ENCODE data around the gene NT5C3B.
"Not testable (repeated sequence)": the region's sequence is repeated elsewhere in the genome, so short reads cannot be mapped to it uniquely, and the experiment has no call there.

The NT5C3B gene

DNA sequence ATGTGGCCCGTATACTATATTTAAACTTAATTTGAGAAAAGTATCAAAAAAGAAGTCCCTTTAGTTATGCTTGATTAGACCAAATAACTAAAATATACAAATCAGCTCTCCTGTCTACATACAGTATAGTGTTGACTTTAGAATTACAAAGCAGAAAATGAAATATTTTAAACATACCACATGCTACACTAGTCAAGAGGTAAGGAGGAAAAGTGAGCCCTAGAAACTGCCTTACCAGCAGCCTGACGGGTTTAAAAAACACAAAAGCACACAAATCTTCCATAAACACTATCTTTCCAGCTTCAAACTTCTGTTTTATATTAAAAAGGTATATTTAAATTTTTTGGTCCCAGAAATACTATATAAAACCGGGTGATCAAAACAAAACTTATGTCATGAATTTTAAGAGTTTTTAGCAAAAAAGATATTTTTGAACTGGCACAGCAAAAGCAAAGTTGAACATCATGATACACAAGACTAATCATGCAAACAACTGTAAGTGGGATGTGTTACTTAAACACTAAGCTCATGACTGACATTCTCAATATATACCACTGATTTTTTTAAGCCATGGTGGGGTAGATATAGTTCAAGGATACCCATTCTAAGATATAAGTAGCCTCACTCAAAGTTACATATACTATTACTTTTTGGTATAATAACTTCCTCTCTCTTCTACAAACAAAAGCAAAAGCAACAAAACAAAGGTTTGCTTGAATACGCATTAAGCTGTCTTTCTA, 13.4 kb upstream of the NT5C3B start:
- Histone ChIP-seq H3K27me3 (ENCODE audit: insufficient read depth, low read length, poor library complexity) (no peaks in the 10 kb centered on the region), H3K9me3 (ENCODE audit: insufficient read depth, low read length, severe bottlenecking) (no peaks in the 10 kb centered on the region), H3K4me1 (ENCODE audit: insufficient read depth, low read length) (no peaks in the 10 kb centered on the region), H3K36me3 (ENCODE audit: insufficient read depth, low read length) (peaks cover 38% of the 10 kb centered on the region), H3K4me2 (ENCODE audit: insufficient read depth, low read length) (no peak overlapping the region), H3K9ac (ENCODE audit: low read depth, low read length) (no peak overlapping the region), H3K27ac (ENCODE audit: low read length) (no peak overlapping the region), H4K20me1 (ENCODE audit: insufficient read depth, low read length) (peaks cover 30% of the 10 kb centered on the region; the same call in 1 of the 2 replicates), H2AFZ (ENCODE audit: low read depth, low read length) (no peak overlapping the region), H3K4me3 (ENCODE audit: low read depth in 1 of 2, low read length in 2 of 2) (no peak overlapping the region), H3K79me2 (ENCODE audit: insufficient read depth, low read length) (peaks cover 55% of the 10 kb centered on the region)
- DNase-seq (no peak), ATAC-seq (ENCODE audit: insufficient read depth, low read depth) (no peak)
- TF ChIP-seq, protein P1, sequence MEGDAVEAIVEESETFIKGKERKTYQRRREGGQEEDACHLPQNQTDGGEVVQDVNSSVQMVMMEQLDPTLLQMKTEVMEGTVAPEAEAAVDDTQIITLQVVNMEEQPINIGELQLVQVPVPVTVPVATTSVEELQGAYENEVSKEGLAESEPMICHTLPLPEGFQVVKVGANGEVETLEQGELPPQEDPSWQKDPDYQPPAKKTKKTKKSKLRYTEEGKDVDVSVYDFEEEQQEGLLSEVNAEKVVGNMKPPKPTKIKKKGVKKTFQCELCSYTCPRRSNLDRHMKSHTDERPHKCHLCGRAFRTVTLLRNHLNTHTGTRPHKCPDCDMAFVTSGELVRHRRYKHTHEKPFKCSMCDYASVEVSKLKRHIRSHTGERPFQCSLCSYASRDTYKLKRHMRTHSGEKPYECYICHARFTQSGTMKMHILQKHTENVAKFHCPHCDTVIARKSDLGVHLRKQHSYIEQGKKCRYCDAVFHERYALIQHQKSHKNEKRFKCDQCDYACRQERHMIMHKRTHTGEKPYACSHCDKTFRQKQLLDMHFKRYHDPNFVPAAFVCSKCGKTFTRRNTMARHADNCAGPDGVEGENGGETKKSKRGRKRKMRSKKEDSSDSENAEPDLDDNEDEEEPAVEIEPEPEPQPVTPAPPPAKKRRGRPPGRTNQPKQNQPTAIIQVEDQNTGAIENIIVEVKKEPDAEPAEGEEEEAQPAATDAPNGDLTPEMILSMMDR (IDR thresholded peaks at IDR 0.05; ENCODE audit: borderline replicate concordance, extremely low read depth, low read length, poor library complexity, severe bottlenecking) = no peak
- TF ChIP-seq EZH2 (IDR thresholded peaks at IDR 0.05; ENCODE audit: borderline replicate concordance, low read depth, low read length, severe bottlenecking) = no peak

DNA sequence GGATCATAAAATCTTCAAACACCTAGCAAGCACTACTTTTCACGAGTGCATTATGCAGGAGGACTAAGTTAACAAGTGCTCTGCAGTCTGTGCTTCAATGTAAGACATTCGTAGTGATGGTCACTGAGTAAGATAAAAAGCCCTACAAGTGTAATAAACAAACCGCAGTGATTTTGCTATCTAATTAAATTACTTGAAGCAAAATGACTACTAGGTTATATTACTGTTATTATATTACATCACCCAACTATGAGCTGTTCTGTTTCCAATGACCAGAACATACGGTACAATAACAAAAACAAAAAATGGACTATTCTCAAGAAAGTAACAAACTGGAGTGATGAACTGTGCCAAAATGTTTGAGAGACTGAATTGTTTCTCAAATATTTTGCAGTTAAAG, 12.8 kb upstream of the NT5C3B start:
- Histone ChIP-seq H3K36me3 (ENCODE audit: insufficient read depth, low read length) (peaks cover 32% of the 10 kb centered on the region), H3K79me2 (ENCODE audit: insufficient read depth, low read length) (peaks cover 49% of the 10 kb centered on the region), H3K4me2 (ENCODE audit: insufficient read depth, low read length) (no peak overlapping the region), H3K4me3 (ENCODE audit: low read depth in 1 of 2, low read length in 2 of 2) (no peak overlapping the region), H4K20me1 (ENCODE audit: insufficient read depth, low read length) (peaks cover 24% of the 10 kb centered on the region; the same call in 1 of the 2 replicates), H3K27me3 (ENCODE audit: insufficient read depth, low read length, poor library complexity) (no peaks in the 10 kb centered on the region), H3K9me3 (ENCODE audit: insufficient read depth, low read length, severe bottlenecking) (no peaks in the 10 kb centered on the region), H2AFZ (ENCODE audit: low read depth, low read length) (no peak overlapping the region), H3K9ac (ENCODE audit: low read depth, low read length) (no peak overlapping the region), H3K27ac (ENCODE audit: low read length) (no peak overlapping the region), H3K4me1 (ENCODE audit: insufficient read depth, low read length) (no peaks in the 10 kb centered on the region)
- no peak for DNase-seq
- ATAC-seq (ENCODE audit: insufficient read depth, low read depth) = no peak
- TF ChIP-seq, protein P1 (IDR thresholded peaks at IDR 0.05; ENCODE audit: borderline replicate concordance, extremely low read depth, low read length, poor library complexity, severe bottlenecking) = no peak
- TF ChIP-seq EZH2 (IDR thresholded peaks at IDR 0.05; ENCODE audit: borderline replicate concordance, low read depth, low read length, severe bottlenecking) = no peak

DNA sequence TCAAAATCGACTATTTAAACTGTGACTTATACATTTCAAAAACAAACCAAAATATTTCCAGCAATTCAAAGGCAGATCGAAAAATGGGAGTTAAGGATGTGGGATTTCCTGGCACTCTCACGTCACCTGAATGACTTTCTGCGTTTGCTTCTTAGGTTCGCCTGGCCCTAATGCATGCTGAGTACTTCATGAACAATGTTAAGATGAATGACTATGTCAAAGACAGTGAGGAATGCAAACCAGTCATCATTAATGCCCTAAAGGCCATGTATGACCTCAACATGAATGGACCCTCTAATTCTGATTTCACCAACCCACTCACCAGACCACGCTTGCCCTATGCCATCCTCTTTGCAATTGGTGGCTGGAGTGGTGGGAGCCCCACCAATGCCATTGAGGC, 8.9 kb upstream of the NT5C3B start:
- H3K4me3 ChIP-seq (ENCODE audit: low read depth in 1 of 2, low read length in 2 of 2) = no peak overlapping the region
- no peak overlapping the region for H3K9ac ChIP-seq (ENCODE audit: low read depth, low read length)
- no peak for TF ChIP-seq EZH2 (IDR thresholded peaks at IDR 0.05; ENCODE audit: borderline replicate concordance, low read depth, low read length, severe bottlenecking)
- TF ChIP-seq, protein P1 (IDR thresholded peaks at IDR 0.05; ENCODE audit: borderline replicate concordance, extremely low read depth, low read length, poor library complexity, severe bottlenecking) = no peak
- no peaks in the 10 kb centered on the region for H3K27me3 ChIP-seq (ENCODE audit: insufficient read depth, low read length, poor library complexity)
- ATAC-seq (ENCODE audit: insufficient read depth, low read depth) = no peak
- no peak overlapping the region for H3K4me2 ChIP-seq (ENCODE audit: insufficient read depth, low read length)
- H3K79me2 ChIP-seq (ENCODE audit: insufficient read depth, low read length) = peaks cover 13% of the 10 kb centered on the region
- H3K9me3 ChIP-seq (ENCODE audit: insufficient read depth, low read length, severe bottlenecking) = no peaks in the 10 kb centered on the region
- H3K27ac ChIP-seq (ENCODE audit: low read length) = no peak overlapping the region
- H4K20me1 ChIP-seq (ENCODE audit: insufficient read depth, low read length) = peaks cover 12% of the 10 kb centered on the region; the same call in 1 of the 2 replicates
- no peak for DNase-seq
- no peaks in the 10 kb centered on the region for H3K4me1 ChIP-seq (ENCODE audit: insufficient read depth, low read length)
- H3K36me3 ChIP-seq (ENCODE audit: insufficient read depth, low read length) = peaks cover 9% of the 10 kb centered on the region; the same call in 1 of the 2 replicates
- no peak overlapping the region for H2AFZ ChIP-seq (ENCODE audit: low read depth, low read length)

DNA sequence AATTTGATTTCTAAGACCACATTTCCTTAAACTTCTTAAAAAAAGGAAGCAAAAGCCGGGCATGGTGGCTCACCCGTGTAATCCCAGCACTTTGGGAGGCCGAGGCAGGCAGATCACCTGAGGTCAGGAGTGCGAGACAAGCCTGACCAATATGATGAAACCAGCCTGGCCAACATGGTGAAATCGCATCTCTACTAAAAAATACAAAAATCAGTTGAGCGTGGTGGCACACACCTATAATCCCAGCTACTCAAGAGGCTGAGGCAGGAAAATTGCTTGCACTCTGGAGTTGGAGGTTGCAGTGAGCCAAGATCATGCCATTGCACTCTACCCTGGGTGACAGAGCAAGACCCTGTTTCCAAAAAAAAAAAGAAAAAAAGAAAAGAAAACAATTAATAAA, 4.7 kb upstream of the NT5C3B start:
- not testable (repeated sequence) for H3K4me1 ChIP-seq (ENCODE audit: insufficient read depth, low read length)

DNA sequence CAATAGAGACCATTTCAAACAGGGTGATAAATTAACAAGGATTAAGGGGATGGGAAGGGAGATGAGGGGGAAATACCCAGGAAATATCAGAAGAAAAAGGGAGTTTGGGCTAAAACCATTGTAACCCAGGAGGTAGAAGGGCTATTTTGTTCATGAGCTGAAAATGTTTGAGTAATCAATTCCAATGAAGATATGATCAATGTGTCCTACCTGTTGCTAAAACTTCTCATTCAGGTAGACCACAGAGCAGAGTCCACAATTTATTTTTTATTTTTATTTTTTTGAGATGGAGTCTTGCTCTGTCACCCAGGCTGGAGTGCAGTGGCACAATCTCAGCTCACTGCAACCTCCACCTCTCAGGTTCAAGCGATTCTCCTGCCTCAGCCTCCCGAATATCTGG, 3.4 kb upstream of the NT5C3B start:
- not testable (repeated sequence) for H2AFZ ChIP-seq (ENCODE audit: low read depth, low read length)

More for the DNA sequence above, 4.7 kb upstream of the NT5C3B start:
- not testable (repeated sequence) for H3K79me2 ChIP-seq (ENCODE audit: insufficient read depth, low read length); H3K4me2 ChIP-seq (ENCODE audit: insufficient read depth, low read length); H3K9ac ChIP-seq (ENCODE audit: low read depth, low read length); H2AFZ ChIP-seq (ENCODE audit: low read depth, low read length); H3K27me3 ChIP-seq (ENCODE audit: insufficient read depth, low read length, poor library complexity); H3K27ac ChIP-seq (ENCODE audit: low read length); ATAC-seq (ENCODE audit: insufficient read depth, low read depth); H3K4me3 ChIP-seq (ENCODE audit: low read depth in 1 of 2, low read length in 2 of 2); DNase-seq; H4K20me1 ChIP-seq (ENCODE audit: insufficient read depth, low read length); H3K36me3 ChIP-seq (ENCODE audit: insufficient read depth, low read length); H3K9me3 ChIP-seq (ENCODE audit: insufficient read depth, low read length, severe bottlenecking)

More for the DNA sequence above, 3.4 kb upstream of the NT5C3B start:
- not testable (repeated sequence) for H3K9me3 ChIP-seq (ENCODE audit: insufficient read depth, low read length, severe bottlenecking); H3K79me2 ChIP-seq (ENCODE audit: insufficient read depth, low read length); H3K27me3 ChIP-seq (ENCODE audit: insufficient read depth, low read length, poor library complexity); DNase-seq; ATAC-seq (ENCODE audit: insufficient read depth, low read depth); H3K9ac ChIP-seq (ENCODE audit: low read depth, low read length); H4K20me1 ChIP-seq (ENCODE audit: insufficient read depth, low read length); H3K27ac ChIP-seq (ENCODE audit: low read length); H3K4me2 ChIP-seq (ENCODE audit: insufficient read depth, low read length); H3K4me3 ChIP-seq (ENCODE audit: low read depth in 1 of 2, low read length in 2 of 2); H3K36me3 ChIP-seq (ENCODE audit: insufficient read depth, low read length)
- H3K4me1 ChIP-seq (ENCODE audit: insufficient read depth, low read length) = peaks cover 18% of the 10 kb centered on the region

Measured in DND-41 (cell line).